GM19351 (cell line): ENCODE results near the gene CCSER1.
"Not testable (repeated sequence)": the region's sequence is repeated elsewhere in the genome, so short reads cannot be mapped to it uniquely, and the experiment has no call there.

Experiments
- ATAC-seq: cut with Tn5 transposase; IDR thresholded peaks from one replicate; pipeline ENCODE4 v1.9.1; 2021; ENCODE audit warnings: mild to moderate bottlenecking, moderate library complexity; ENCODE audit not compliant: unreplicated experiment

Gene CCSER1

DNA sequence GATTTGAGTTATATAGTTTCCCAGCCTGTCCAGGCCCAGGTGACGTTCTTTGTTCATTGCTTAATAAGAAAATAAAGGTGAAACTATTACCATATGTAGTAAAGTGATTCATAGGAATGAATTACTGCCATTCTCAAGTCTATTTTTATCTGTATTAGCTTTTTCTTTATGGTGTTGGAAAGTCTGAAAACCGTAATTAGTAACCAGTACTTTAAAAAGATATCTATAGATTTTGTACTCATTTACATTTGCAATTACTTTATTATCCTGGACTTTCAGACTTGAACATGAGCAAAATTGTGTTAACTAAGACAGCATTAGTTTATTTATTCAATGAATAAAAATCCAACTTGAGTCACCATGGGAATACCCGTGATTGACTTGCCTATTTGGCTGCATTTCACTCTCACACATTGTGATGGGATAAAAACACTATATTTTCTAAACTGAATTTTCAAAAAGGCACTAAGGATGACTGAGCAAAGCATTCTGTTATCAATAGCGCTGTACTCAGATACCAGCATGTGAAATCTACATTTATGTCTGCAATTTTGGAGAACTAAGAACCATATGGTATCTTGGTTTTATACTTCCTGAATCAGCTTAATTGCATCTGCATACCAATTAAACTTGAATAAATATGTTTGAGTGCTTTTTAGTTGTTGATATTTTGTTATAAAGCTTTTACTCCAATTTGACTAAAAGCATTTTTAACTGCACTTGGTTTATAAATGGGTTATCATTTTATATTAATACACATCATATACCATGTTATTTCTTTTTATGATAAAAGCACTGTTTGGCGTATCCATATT, 154.6 kb downstream of the CCSER1 start:
- no peak for ATAC-seq

DNA sequence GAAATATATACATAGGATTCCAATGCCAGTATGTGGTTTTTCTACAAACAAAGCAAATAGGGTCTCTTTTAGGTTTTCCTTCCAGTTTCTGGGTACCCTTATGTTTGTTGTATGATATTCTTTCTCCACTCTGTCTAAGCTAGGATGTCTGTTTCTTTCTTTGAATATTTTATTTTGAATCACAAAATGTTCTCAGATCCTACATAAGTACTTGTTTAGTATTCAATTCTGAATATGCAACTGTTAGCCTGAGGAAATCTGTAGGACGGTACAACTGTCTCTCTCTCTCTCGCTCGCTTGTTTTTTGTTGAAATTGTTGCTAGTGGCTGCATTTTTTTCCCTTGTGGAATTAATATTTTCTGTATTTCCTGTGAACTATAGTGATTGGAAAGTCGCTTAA, 163.2 kb downstream of the CCSER1 start:
- no peak for ATAC-seq

DNA sequence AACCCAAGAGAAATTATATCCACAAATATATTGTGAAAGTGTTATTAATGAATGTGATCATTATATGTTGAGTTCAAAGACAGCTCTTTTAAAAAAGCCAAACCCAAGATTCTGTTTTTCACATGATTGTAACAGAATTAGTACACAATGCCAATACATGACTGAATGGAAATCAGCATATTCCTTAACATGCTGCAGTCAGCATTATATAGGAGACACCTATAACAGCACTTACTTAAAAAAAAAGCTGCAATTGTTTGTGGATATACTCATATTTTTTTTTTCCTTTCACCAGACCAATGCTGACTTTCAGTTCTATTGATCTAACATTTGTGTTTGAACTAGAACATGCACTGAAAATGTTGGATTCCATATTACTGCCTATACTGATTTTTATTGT, 165.2 kb downstream of the CCSER1 start:
- no peak for ATAC-seq

DNA sequence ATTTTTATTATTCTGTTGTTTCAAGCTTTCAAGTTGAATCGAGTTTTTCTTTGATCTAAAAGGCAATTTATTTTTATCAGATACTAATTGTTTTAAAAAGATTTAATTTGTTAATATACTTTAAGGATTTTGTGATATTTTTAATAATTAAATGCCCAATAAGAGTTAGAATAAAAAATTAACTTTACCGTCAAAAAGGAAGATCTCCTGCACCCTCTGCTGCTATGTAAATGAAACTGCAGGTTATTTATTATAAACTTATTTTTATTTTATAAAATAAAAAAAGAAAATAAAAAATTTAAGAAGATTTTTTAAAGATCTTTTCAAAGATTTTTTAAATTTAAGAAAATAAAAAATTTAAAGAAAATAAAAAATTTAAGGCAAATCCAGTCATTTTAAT, 166.1 kb downstream of the CCSER1 start:
- no peak for ATAC-seq

DNA sequence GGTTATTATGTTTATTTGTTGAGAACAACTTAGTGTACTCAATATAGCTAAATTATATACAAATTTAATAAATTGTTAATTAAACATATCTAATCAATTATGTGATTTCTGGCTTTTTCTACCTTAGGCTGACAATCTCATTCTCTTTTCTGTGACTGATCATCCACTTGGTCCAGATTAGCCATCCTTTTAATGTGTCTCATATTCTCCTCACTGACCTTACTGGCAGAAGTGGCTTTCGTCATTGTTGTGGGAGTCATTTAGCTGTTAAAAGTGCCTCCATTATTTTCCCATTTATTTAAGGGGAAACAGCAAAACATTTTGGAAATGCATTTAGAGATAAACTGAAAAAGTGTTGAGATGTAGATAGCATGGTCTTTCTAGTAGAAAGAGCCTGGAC, 172.2 kb downstream of the CCSER1 start:
- ATAC-seq = no peak

DNA sequence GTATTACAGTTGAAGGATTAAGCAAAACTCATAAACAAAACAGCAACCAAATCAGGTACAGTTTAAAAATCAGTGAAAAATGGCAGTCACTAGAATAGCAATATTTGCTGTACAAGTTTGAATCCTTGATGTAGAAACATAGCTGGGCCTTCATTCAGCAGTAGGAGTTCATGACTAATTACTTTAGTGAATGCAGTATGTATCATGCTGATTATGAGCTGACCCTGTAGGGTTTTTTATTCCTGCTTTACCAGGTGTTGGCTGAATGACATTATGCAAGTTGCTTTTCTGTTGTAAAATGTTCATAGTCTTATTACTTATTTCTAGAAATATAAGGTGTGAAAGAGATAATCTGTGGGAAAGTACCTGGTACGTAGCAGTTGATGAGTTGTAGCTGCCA, 179.6 kb downstream of the CCSER1 start:
- no peak for ATAC-seq

DNA sequence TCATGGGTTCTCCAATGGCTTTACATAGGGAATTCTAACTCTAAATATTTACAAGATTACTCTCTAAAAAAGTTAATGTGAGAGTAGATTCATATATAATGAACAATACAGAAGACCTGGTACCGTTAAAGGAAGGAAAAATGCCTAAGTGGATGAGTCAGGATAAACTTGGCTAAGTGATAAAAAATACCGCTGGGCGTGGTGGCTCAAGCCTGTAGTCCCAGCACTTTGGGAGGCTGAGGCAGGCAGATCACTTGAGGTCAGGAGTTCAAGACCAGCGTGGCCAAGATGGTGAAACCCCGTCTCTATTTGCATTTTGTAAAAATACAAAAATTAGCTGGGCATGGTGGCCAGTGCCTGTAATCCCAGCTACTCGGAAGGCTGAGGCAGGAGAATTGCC, 189.9 kb downstream of the CCSER1 start:
- ATAC-seq = not testable (repeated sequence)

DNA sequence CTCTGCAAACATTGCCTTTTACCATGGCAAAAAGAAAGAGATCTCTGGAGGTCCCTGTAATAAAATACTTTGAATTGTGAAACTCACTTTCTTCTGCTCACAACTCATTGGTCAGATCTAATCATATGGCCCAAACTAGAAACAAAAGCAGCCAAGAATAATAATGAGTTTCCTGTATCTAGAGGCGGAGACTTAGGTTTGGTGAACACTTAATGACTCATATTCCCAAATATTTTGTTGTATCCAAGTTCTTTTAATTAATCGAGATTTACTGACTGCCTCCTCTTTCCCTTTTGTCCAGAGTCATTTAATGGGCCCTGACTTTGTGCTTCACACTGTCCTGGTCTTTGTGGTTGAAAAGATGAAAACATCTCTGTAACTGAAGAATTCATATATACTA, 190.6 kb downstream of the CCSER1 start:
- no peak for ATAC-seq

DNA sequence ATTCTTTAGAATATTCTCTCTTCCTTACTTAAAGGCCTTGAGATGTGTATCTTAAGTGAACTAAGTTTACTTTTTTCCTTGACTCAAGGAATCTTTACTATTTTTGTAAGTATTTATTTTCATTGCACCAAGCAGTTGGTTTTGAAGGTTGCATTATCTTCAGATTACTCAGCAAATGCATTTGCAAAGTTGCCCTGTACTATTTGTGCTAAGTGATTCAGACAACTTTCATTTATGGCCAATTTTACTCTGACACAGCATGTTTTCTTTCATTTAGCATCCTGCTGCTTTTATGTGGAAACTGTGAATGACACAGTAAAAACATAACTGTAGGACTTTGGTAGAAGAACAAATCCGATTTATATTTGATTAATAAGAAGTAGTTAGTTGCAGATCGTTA, 191.0 kb downstream of the CCSER1 start:
- ATAC-seq = no peak

DNA sequence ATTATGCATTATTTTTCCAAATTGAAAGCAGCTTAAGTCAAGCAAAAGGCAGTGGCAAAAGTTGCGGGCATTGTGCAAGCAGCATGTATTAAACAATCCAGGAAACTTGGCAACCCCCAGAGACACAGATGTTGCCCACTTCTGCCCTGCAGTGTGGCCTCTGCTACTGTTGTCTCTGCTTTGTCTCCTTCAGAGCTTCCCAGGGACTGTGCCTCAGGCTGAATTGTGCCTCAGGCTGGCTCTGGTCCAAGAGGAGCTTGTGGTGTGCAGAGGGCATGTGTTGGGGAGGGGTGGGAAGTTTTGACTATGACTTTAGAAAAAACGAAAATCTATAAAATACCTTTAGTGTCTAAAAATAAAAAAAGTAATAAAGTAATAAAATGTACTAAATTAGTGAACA, 201.4 kb downstream of the CCSER1 start:
- ATAC-seq = no peak

DNA sequence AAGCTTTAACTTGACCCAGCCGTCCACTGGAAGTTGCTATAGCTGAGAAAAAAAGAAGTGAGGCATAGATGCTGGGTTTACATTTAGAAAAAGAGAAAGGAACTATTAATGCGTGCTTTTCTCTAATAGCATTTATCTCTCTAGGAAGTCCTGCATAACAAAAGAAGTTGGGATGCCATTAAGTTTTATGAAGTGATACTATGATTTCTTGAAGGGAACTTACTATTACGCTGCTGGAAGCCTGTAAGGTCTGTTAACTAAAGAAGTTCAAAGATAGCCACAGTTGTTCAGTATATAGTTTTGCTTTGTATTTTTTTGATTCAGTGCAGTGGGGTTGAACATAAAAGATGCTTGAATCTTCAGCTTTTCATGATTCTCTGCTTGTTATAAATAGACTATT, 203.4 kb downstream of the CCSER1 start:
- no peak for ATAC-seq

DNA sequence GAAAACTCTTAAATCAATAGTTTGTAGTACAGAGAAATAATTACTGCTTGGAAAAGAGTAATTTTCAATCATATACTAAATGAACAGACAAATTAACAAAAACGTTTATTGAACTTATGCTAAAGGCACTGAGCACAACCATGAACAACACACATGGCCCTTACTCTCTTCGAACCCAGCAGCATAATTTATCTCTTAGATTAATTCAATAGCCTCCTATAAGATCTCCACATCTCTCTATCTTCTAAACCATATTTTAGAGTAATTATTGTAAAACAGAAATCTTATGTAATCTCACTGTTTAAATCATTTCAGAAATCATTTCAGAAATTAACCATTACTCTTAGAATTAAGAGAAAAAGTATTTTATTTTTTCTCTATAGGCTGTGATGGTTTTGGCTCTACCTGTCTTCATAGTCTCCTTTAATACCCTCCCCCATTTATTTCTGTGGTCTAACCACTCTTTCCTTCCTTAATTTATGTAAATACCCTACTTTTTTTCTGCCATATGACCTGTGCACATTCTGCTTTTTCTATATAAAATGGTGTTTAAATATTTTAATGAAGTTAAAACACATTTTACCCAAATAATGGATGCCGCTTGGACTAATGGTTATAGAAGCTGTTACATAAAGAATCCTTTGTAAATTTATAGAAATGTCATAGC, 218.5 kb downstream of the CCSER1 start:
- ATAC-seq = no peak

DNA sequence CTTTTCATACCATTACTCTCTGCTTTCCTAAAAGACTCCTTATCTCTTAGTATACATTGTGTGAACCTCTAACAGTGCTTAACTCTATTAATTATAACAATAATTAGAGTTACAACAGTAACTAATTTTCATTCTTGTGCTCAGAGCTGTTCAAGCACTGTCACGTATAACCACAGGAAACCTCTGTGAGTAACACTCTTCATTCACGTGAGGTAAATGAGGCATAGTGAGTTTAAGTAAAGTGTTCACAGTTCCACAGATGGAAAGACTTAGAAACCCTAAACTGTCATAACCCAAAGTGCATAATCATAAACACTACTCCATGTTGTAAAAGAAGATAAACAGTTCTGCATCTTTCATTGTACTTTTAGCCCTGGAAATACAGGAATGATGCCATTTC, 222.4 kb downstream of the CCSER1 start:
- ATAC-seq = no peak

DNA sequence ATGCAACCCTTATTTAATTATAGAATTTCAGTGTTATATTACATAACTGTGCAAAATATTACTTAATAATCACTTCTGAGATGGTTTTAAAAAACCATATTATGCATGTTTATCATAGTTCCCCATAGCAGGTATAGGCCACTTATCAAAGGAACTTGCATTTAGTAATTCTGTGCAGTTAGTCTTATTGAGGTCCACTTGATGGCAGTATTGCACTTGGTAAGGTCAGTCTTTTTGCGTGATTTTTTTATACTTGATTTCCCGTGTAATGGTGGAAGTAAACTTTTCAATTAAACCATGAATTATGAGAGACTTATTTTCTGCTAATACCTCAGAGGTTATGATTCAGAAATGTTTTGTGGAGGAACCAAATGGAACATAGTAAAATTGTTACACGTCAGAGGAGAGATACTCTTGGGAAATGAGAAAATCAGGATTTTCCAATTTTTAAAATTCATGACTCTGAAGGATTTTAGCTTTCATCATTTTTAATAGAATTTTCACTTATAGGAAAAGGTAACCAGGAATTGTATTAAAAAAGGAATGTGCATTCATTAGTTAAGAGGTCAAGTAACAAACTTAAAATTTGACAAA, 230.0 kb downstream of the CCSER1 start:
- peak; percentile 82 for ATAC-seq

DNA sequence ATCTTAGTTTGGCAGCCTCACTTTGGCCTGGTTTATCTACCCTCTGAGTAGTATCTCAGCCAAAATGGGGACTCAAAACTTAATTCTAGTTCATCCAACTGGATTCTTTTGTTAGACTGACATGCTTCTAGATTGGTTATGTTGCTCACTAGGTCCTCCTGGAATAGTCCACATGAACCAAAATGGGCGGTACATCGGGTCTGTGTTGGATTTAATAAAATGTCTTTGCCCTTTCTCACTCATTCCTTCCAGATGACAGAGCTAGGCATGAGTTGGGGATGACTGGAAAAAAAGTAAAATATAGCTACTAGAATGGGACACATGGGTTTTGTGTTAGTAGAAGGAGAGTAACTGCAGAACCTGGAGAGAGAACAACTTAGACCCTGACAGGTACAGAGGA, 247.9 kb downstream of the CCSER1 start:
- ATAC-seq = no peak

DNA sequence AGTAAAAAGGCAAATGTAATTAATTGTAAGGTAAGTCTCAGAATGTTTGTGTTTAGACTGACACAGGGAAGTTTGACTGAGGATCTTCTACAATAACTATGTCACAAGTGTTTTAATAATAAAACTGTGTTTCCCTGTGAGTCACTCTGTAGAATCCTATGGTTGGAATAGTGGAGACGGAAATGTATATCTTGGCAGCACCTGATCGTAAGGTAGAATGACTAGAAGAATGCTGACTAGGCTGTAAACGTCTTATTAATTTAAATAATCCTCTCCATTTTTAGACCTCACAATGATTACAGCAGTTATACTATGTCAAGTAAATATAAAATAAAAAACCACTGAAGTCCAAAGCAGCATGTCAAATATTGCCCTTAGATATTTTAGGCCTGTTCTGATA, 266.0 kb downstream of the CCSER1 start:
- no peak for ATAC-seq

DNA sequence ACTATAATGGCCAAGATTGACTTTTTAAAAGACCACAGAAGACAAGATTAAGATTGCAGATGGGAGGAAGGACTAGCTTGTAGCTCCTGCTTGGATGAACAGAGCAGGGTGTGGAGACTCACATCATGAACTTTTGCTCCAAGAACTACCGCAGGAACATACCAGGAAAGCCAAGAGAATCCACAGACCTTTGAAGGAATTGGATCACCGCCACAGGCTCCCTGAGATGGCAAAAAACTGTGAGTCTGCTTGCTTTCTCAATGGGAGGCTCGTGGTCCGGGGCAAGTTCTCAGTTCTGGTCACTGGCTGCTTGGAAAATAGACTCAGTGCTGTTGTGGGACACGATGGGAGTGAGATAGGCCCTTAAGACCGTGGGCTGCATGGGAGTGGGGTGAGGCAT, 276.6 kb downstream of the CCSER1 start:
- ATAC-seq = no peak

DNA sequence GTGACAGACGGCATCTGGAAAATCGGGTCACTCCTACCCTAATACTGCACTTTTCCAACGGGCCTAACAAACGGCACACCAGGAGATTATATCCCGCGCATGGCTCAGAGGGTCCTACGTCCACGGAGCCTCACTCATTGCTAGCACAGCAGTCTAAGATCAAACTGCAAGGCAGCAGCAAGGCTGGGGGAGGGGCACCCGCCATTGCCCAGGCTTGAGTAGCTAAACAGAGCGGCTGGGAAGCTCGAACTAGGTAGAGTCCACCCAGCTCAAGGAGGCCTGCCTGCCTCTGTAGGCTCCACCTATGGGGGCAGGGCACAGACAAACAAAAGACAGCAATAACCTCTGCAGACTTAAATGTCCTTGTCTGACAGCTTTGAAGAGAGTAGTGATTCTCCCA, 280.7 kb downstream of the CCSER1 start:
- ATAC-seq = not testable (repeated sequence)

DNA sequence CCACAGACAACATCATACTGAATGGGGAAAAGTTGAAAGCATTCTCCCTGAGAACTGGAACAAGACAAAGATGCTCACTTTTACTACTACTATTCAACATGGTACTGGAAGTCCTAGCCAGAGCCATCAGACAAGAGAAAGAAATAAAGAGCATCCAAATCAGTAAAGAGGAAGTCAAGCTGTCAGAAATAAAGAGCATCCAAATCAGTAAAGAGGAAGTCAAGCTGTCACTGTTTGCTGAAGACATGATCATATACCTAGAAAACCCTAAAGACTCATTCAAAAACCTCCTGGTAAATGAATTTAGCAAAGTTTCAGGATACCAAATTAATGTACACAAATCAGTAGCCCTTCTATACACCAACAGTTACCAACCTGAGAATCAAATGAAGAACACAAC, 285.6 kb downstream of the CCSER1 start:
- ATAC-seq = not testable (repeated sequence)

DNA sequence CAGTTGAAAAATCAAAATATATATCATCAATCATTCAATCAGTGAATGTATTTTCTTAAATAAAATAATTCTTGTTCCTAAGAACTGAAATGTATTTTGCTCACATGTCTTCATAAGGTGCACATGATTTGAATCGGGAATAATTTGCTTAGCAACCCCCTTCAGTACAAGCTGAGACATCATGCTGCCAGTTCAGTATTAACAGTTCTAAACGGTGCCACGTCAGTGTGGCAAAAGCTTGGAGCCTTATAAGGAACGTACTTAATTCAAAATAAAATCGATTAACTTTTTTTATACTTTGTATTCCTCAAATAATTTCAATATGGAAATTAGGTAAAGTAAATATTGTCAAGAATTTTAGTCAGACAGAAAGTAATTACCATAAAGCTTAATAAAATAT, 287.9 kb downstream of the CCSER1 start:
- ATAC-seq = no peak

DNA sequence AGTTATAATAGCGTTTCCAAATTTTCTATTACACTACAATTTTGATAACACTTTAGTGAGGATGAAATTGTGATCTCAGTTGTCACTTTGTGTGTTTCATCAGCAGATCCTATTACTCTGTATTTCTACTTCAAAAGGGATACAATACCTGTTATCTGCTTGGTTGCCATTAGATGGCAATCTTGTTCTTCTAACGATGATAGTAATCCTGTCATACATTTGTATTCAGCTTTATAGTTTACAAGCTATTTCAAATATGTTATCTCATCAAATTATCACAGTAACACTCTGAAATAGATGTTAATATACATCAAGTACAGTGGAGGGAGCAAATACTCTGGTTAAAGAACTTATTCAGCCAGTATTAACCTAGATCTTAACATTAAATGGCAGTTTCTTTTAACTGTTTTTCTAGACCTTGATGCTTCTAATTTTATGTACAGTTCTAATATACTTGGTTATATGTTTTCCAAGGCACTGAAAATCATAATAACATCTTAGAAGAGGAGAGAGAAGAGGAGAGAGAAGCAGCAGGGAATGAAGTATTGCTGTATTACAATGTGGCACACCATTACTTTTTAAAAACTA, 292.0 kb downstream of the CCSER1 start:
- ATAC-seq = peak; percentile 95

DNA sequence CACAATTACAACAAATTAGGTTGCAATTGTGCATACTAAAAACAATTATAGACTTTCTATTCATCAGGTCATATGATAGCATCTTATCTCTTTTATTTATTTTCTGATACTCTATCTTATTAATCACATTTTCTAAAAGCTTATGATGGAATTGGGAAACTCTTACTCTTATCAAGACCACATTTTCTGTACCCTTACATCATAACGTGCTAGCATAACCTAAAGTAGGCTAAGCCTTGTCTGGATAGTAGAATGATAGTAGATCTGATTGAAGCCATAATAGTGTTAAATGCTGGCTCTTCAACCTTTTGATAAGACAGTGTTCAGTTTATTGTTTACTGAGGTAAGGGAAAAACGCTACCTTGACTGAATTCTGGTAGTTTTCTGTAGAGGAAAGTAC, 294.0 kb downstream of the CCSER1 start:
- ATAC-seq = no peak
